Mucosa of descending colon (tissue), 3 donors: ENCODE measurements around the gene EWSR1. TPM values are rescaled to one million over a fixed set of nuclear protein-coding genes. Genes with fewer than 3 reads are reported as not detected.

Experiments used
- ATAC-seq: fragments of 200-7000 bp; cut with Tn5 transposase; one replicate; pipeline ENCODE4 v1.9.1; 2020; ENCODE audit warnings: mild to moderate bottlenecking, moderate library complexity
- DNase-seq, 3 donors: peaks; one replicate each; pipeline ENCODE4 v3.0.0-alpha.2; 2020
- H3K36me3 ChIP-seq: fragments of 200-600 bp; one replicate; pipeline ENCODE4 v1.8.0; 2021; ENCODE audit warnings: low read depth, mild to moderate bottlenecking
- H3K4me1 ChIP-seq: fragments of 200-600 bp; one replicate; pipeline ENCODE4 v1.8.0; 2021; ENCODE audit warnings: low read depth, mild to moderate bottlenecking
- H3K4me3 ChIP-seq: fragments of 200-600 bp; one replicate; pipeline ENCODE4 v1.8.0; 2021; ENCODE audit warnings: mild to moderate bottlenecking
- H3K9me3 ChIP-seq: fragments of 200-600 bp; one replicate; pipeline ENCODE4 v1.8.0; 2021; ENCODE audit warnings: mild to moderate bottlenecking
- CTCF ChIP-seq: fragments of 200-600 bp; IDR thresholded peaks from one replicate; pipeline ENCODE4 v1.8.0; 2022; ENCODE audit warnings: antibody characterized with exemption, mild to moderate bottlenecking
- intact Hi-C, 2 donors: fragments of 100-400 bp; cut with DNase I in 1 of 2; cut with micrococcal nuclease in 1 of 2; formaldehyde crosslinking; loops; one replicate each; pipeline versions ENCODE4 v1.11.0 to v1.11.1; 2022; cut with DNase I, micrococcal nuclease
- total RNA-seq, 3 donors: library from RNA; stranded (reverse); fragmentation: NEBNext Ultra II Directional in 2 of 3; extraction: Animal tissue kit (Norgen Biotek cat#: 25700) in 2 of 3; gene quantifications; one replicate each; pipeline versions ENCODE4 v1.2.1 to v1.2.4, GENCODE V29; 2021 to 2023
- donor health status: DM: no; HTN: no; CAD: no; lungs with moderate emphysema.
- donor health status: DM: no; HTN: no; CAD: no.
- donor health status: DM: no; HTN: yes; CAD: no.

The EWSR1 gene
- total RNA-seq, 3 donors from 2014 or later, result 176 to 227 (median 179) TPM

GRCh38 chr22:29328055-29328454 is 60.0 kb downstream of the EWSR1 start:
- DNase-seq (peak in 1 of 3 donors; percentile 33), ATAC-seq (no peak)
- Histone ChIP-seq H3K36me3 (peaks cover 3% of the 10 kb centered on the region), H3K4me1 (no peaks in the 10 kb centered on the region), H3K9me3 (no peaks in the 10 kb centered on the region), H3K4me3 (no peak overlapping the region)
- no peak for TF ChIP-seq CTCF
- intact Hi-C loops, result no loop called here

GRCh38 chr22:29328566-29329500 is 60.8 kb downstream of the EWSR1 start:
- H3K4me1 ChIP-seq, result no peaks in the 10 kb centered on the region
- intact Hi-C loops, result no loop called here
- H3K9me3 ChIP-seq, result no peaks in the 10 kb centered on the region
- H3K36me3 ChIP-seq, result peaks cover 3% of the 10 kb centered on the region
- ATAC-seq (no peak), DNase-seq (peak in 1 of 3 donors; percentile 43)
- H3K4me3 ChIP-seq, result no peak overlapping the region
- TF ChIP-seq CTCF, result no peak

- DNase-seq, result no peak
- no peaks in the 10 kb centered on the region for H3K4me1 ChIP-seq
- intact Hi-C loops, result no loop called here
- no peak for ATAC-seq
- peaks cover 3% of the 10 kb centered on the region for H3K36me3 ChIP-seq
- no peak overlapping the region for H3K4me3 ChIP-seq
- TF ChIP-seq CTCF, result no peak
- H3K9me3 ChIP-seq, result no peaks in the 10 kb centered on the region
Measured at GRCh38 chr22:29329581-29329980, 61.5 kb downstream of the EWSR1 start.

GRCh38 chr22:29330291-29330690 is 62.2 kb downstream of the EWSR1 start:
- no peak for ATAC-seq
- TF ChIP-seq CTCF, result no peak
- Histone ChIP-seq H3K4me1 (no peaks in the 10 kb centered on the region), H3K9me3 (no peaks in the 10 kb centered on the region), H3K36me3 (peaks cover 3% of the 10 kb centered on the region), H3K4me3 (no peak overlapping the region)
- intact Hi-C loops, result no loop called here
- DNase-seq, result peak in 1 of 3 donors; percentile 43

- DNase-seq (peak in 1 of 3 donors; percentile 50), ATAC-seq (no peak)
- Histone ChIP-seq H3K36me3 (peaks cover 3% of the 10 kb centered on the region), H3K4me3 (no peak overlapping the region), H3K4me1 (no peaks in the 10 kb centered on the region), H3K9me3 (no peaks in the 10 kb centered on the region)
- no peak for TF ChIP-seq CTCF
- intact Hi-C loops, result no loop called here
Measured at GRCh38 chr22:29330753-29331152, 62.7 kb downstream of the EWSR1 start.
